HepG2 (cell line): ENCODE measurements around the gene ERBB4. TPM values are rescaled to one million over a fixed set of nuclear protein-coding genes. Genes with fewer than 3 reads are reported as not detected.

Experiments
- ATAC-seq: fragments of 200-7000 bp; cut with Tn5 transposase; 3 replicates; pipeline ENCODE4 v1.9.1; 2020; ENCODE audit warnings: mild to moderate bottlenecking, moderate library complexity
- BruUV-seq: library from RNA; stranded (reverse); fragments of 400-500 nt; replicated peaks from 2 replicates; lab custom pipeline; 2021; lab: Mats Ljungman, UMichigan
- CTCF ChIA-PET: fragments of 300-600 bp; formaldehyde crosslinking; extraction: SDS; loops from one replicate; lab custom pipeline; 2021; ENCODE audit warnings: low total read pairs, inconsistent platforms, low intra/inter-chr PET ratio; lab: Yijun Ruan, JAX
- POLR2A ChIA-PET: fragments of 350-600 bp; sonication (Branson Sonifier 250); formaldehyde crosslinking; loops from one replicate; lab custom pipeline; 2020; ENCODE audit warnings: antibody characterized with exemption, inconsistent platforms; lab: Yijun Ruan, JAX
- DNase-seq: peaks from one replicate; pipeline ENCODE4 v3.0.0-alpha.2; 2015; ENCODE audit warnings: low spot score
- FAIRE-seq: peaks from 3 replicates; lab custom pipeline; 2011; peaks lifted over from hg19 to GRCh38; lab: Jason Lieb, UNC
- H2AFZ ChIP-seq: one replicate; pipeline ENCODE4 v1.6.1; 2011; ENCODE audit warnings: low read length, inconsistent platforms
- H3K27ac ChIP-seq: fragments of 300-600 bp; 3 replicates; pipeline ENCODE4 v1.8.0; 2011; ENCODE audit warnings: mixed run types, mild to moderate bottlenecking, mixed read lengths, low read length, inconsistent platforms; ENCODE audit not compliant: insufficient read depth; ENCODE audit errors: extremely low read length
- H3K27me3 ChIP-seq, 2 experiments: fragments of 200-600 bp in 1 of 2; 2 replicates in 1 of 2; 3 replicates in 1 of 2; pipeline versions ENCODE4 v1.6.0 to v1.8.0; 2011; ENCODE audit warnings: low read length in 2 of 2, mild to moderate bottlenecking in 2 of 2, moderate library complexity in 2 of 2, inconsistent platforms in 1 of 2; ENCODE audit not compliant: insufficient read depth in 2 of 2, control insufficient read depth in 1 of 2
- H3K36me3 ChIP-seq, 2 experiments: fragments of 200-600 bp in 1 of 2; replicated peaks in 1 of 2; 2 replicates in 1 of 2; 3 replicates in 1 of 2; pipeline versions ENCODE4 v1.5.1 to v1.8.0; 2011; ENCODE audit warnings: low read length in 2 of 2, inconsistent platforms in 1 of 2; ENCODE audit not compliant: insufficient read depth in 2 of 2, control insufficient read depth in 1 of 2
- H3K4me1 ChIP-seq: 2 replicates; pipeline ENCODE4 v1.5.1; 2012; ENCODE audit warnings: low read length, inconsistent platforms; ENCODE audit not compliant: insufficient read depth
- H3K4me2 ChIP-seq: 2 replicates; pipeline ENCODE4 v1.6.0; 2011; ENCODE audit warnings: low read depth, low read length, inconsistent platforms
- H3K4me3 ChIP-seq, 3 experiments: fragments of 200-600 bp in 1 of 3; sonication (generic), shearing (Covaris generic) in 1 of 3; replicated peaks in 1 of 3; 2 replicates each; pipeline ENCODE4 v1.5.1; 2011 to 2016; ENCODE audit warnings: low read length in 3 of 3, inconsistent platforms in 2 of 3, low read depth in 2 of 3, mild to moderate bottlenecking in 2 of 3, control low read depth in 1 of 3, mixed read lengths in 1 of 3; ENCODE audit not compliant: insufficient read depth in 1 of 3
- H3K79me2 ChIP-seq: one replicate; pipeline ENCODE4 v1.6.1; 2011; ENCODE audit warnings: low read length, inconsistent platforms; ENCODE audit not compliant: insufficient read depth
- H3K9ac ChIP-seq: 2 replicates; pipeline ENCODE4 v1.6.0; 2011; ENCODE audit warnings: mild to moderate bottlenecking, low read depth, low read length, inconsistent platforms; ENCODE audit not compliant: insufficient read depth
- H3K9me3 ChIP-seq: 2 replicates; pipeline ENCODE4 v1.5.1; 2012; ENCODE audit warnings: mild to moderate bottlenecking, low read length
- H4K20me1 ChIP-seq: 2 replicates; pipeline ENCODE4 v1.6.0; 2011; ENCODE audit warnings: inconsistent platforms, mild to moderate bottlenecking, low read length, moderate library complexity; ENCODE audit not compliant: insufficient read depth
- ADNP ChIP-seq: sonication (generic); formaldehyde crosslinking; IDR thresholded peaks from 2 replicates; pipeline ENCODE4 v1.4.0; 2020; ENCODE audit warnings: missing genetic modification reagents
- FOSL2 ChIP-seq: sonication (generic); formaldehyde crosslinking; IDR thresholded peaks from 2 replicates; pipeline ENCODE4 v1.4.0; 2020; ENCODE audit warnings: missing genetic modification reagents
- NCOA1 ChIP-seq: sonication (generic); formaldehyde crosslinking; IDR thresholded peaks from 2 replicates; pipeline ENCODE4 v1.9.0; 2021; ENCODE audit warnings: missing genetic modification reagents
- NFKB2 ChIP-seq: sonication (generic); formaldehyde crosslinking; IDR thresholded peaks from 2 replicates; pipeline ENCODE4 v1.4.0; 2020; ENCODE audit warnings: missing genetic modification reagents, borderline replicate concordance
- PRPF4 ChIP-seq: fragments of 200-400 bp; formaldehyde crosslinking; IDR thresholded peaks from 2 replicates; pipeline ENCODE4 v1.6.1; 2016; ENCODE audit warnings: low read length, low read depth; ENCODE audit not compliant: poor library complexity, severe bottlenecking
- ZFY ChIP-seq: sonication (generic); formaldehyde crosslinking; IDR thresholded peaks from 2 replicates; pipeline ENCODE4 v1.4.0; 2020; ENCODE audit warnings: missing genetic modification reagents
- ZNF160 ChIP-seq: sonication (generic); formaldehyde crosslinking; IDR thresholded peaks from 2 replicates; pipeline ENCODE4 v1.8.0; 2022; ENCODE audit warnings: mild to moderate bottlenecking, inconsistent platforms, missing genetic modification reagents
- ZNF333 ChIP-seq: sonication (generic); formaldehyde crosslinking; IDR thresholded peaks from 2 replicates; pipeline ENCODE4 v1.4.0; 2020; ENCODE audit warnings: mild to moderate bottlenecking, missing genetic modification reagents, borderline replicate concordance
- ZNF883 ChIP-seq: sonication (generic); formaldehyde crosslinking; IDR thresholded peaks from 2 replicates; pipeline ENCODE4 v1.5.1; 2020; ENCODE audit warnings: mild to moderate bottlenecking, missing genetic modification reagents; ENCODE audit errors: not compliant biosample characterization
- WGBS: methylation state at CpG from one replicate; pipeline ENCODE4 v1.1.6; 2017; ENCODE audit warnings: low lambda C conversion rate; 5-methylcytosine and 5-hydroxymethylcytosine counted together
- in situ Hi-C: cut with HindIII; loops from 2 replicates; pipeline ENCODE4 v1.10.0; 2017; ENCODE audit warnings: low pct_unique_long_range_greater_than_20kb; ENCODE audit not compliant: extremely low pct_ligation_motif_present
- intact Hi-C: fragments of 100-400 bp; cut with micrococcal nuclease; formaldehyde crosslinking; loops from one replicate; pipeline ENCODE4 v1.10.0; 2022; ENCODE audit not compliant: unreplicated experiment
- polyA plus RNA-seq, 8 experiments: library from polyadenylated mRNA; depleted of rRNA in 3 of 8; stranded (reverse) in 7 of 8; unstranded in 1 of 8; fragments of >200 nt; fragmentation: Illumina TruSeq in 4 of 8; extraction: Trizol in 4 of 8; gene quantifications; 2 replicates each; pipeline versions ENCODE4 v1.2.1 to v1.2.3, GENCODE V29; 2011 to 2016; ENCODE audit warnings: low read depth in 4 of 8, missing spikeins in 1 of 8, mixed read lengths in 1 of 8; ENCODE audit not compliant: insufficient read depth in 1 of 8
- total RNA-seq, 5 experiments: library from RNA; depleted of rRNA; stranded (reverse); fragments of >200 nt; fragmentation: Illumina TruSeq; extraction: Trizol; gene quantifications; 2 replicates each; pipeline ENCODE4 v1.2.3, GENCODE V29; 2016; ENCODE audit warnings: low read depth in 1 of 5
- TF ChIP-seq, protein P1 (sequence below): IDR thresholded peaks from 2 replicates; pipeline ENCODE4 v1.6.1; 2018; ENCODE audit warnings: missing genetic modification reagents, mild to moderate bottlenecking, missing compliant biosample characterization
- TF ChIP-seq, protein P2 (sequence below): sonication (generic); formaldehyde crosslinking; IDR thresholded peaks from 2 replicates; pipeline ENCODE4 v1.4.0; 2020; ENCODE audit warnings: missing genetic modification reagents, borderline replicate concordance

Gene ERBB4
- total and polyA plus RNA-seq, 2 of the 13 experiments (the other 11 are each of a cell fraction or from before 2014, with no cell fraction given): not detected

DNA sequence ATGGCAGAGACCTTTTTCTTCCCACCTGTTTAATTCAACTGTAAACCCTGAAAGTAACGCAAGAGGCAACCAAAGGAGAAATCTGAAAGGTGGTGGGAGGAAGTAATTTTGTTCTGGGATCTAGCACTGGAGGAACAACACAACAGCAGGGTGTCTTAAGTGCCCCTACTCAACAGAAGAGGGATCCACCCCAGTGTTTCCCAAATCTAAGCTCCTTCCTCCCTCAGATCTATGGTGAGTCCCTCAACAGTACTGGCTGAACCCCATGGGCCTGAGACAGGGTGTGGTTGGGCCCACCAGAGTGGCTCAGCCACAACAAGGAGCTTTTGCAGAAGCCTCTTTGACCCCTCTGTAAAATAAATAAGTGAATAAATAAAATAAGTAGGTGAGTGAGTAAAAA, 790.3 kb downstream of the ERBB4 start:
- 0% methylated on average over 1 of the region's 1 CpG for WGBS
- no peak for TF ChIP-seq NCOA1 (CRISPR knock-in tag)
- TF ChIP-seq ZFY (CRISPR knock-in tag): no peak
- TF ChIP-seq ADNP (CRISPR knock-in tag): no peak
- TF ChIP-seq ZNF333 (CRISPR knock-in tag): no peak
- TF ChIP-seq, protein P1, sequence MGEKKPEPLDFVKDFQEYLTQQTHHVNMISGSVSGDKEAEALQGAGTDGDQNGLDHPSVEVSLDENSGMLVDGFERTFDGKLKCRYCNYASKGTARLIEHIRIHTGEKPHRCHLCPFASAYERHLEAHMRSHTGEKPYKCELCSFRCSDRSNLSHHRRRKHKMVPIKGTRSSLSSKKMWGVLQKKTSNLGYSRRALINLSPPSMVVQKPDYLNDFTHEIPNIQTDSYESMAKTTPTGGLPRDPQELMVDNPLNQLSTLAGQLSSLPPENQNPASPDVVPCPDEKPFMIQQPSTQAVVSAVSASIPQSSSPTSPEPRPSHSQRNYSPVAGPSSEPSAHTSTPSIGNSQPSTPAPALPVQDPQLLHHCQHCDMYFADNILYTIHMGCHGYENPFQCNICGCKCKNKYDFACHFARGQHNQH (CRISPR knock-in tag): no peak
- TF ChIP-seq FOSL2: no peak
- no peak for TF ChIP-seq NFKB2 (CRISPR knock-in tag)
- TF ChIP-seq ZNF883: no peak
- TF ChIP-seq ZNF160 (CRISPR knock-in tag): no peak
- TF ChIP-seq PRPF4: no peak
- TF ChIP-seq, protein P2, sequence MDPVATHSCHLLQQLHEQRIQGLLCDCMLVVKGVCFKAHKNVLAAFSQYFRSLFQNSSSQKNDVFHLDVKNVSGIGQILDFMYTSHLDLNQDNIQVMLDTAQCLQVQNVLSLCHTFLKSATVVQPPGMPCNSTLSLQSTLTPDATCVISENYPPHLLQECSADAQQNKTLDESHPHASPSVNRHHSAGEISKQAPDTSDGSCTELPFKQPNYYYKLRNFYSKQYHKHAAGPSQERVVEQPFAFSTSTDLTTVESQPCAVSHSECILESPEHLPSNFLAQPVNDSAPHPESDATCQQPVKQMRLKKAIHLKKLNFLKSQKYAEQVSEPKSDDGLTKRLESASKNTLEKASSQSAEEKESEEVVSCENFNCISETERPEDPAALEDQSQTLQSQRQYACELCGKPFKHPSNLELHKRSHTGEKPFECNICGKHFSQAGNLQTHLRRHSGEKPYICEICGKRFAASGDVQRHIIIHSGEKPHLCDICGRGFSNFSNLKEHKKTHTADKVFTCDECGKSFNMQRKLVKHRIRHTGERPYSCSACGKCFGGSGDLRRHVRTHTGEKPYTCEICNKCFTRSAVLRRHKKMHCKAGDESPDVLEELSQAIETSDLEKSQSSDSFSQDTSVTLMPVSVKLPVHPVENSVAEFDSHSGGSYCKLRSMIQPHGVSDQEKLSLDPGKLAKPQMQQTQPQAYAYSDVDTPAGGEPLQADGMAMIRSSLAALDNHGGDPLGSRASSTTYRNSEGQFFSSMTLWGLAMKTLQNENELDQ (CRISPR knock-in tag): no peak
- DNase-seq: no peak
- intact Hi-C loops (loop anchor here (10.0 kb wide), 1 partner anchor 256 kb away; no protein-coding TSS in a partner anchor), in situ Hi-C loops (loop anchor here (5.0 kb wide), 1 partner anchor 819 kb away; no protein-coding TSS in a partner anchor)
- ChIA-PET POLR2A (no interaction called here), CTCF (no interaction called here)
- Histone ChIP-seq H3K4me2 (no peak overlapping the region), H3K9me3 (no peaks in the 10 kb centered on the region), H3K36me3 (no peaks in the 10 kb centered on the region), H3K27me3 (no peaks in the 10 kb centered on the region), H3K4me3 (no peak overlapping the region), H3K4me1 (no peaks in the 10 kb centered on the region), H3K27ac (no peak overlapping the region), H2AFZ (no peak overlapping the region), H3K9ac (no peak overlapping the region), H3K79me2 (no peaks in the 10 kb centered on the region), H4K20me1 (no peaks in the 10 kb centered on the region)
- no peak for FAIRE-seq
- no peak for ATAC-seq
- BruUV-seq: no TSS peak
